WERI-Rb-1 (cell line): ENCODE results near the gene SAT1.

Experiments
- DNase-seq: peaks from one replicate; pipeline ENCODE4 v3.0.0-alpha.2; 2020
- H3K27ac ChIP-seq: fragments of 250-450 bp; sonication (Bioruptor Pico); 2 replicates; pipeline ENCODE4 v1.5.1; 2020; ENCODE audit warnings: mild to moderate bottlenecking, moderate library complexity
- H3K27me3 ChIP-seq: fragments of 250-450 bp; sonication (Bioruptor Pico); 2 replicates; pipeline ENCODE4 v1.5.1; 2021; ENCODE audit warnings: mild to moderate bottlenecking, low read depth, moderate library complexity; ENCODE audit not compliant: insufficient read depth, severe bottlenecking
- H3K36me3 ChIP-seq: fragments of 250-450 bp; sonication (Bioruptor Pico); 2 replicates; pipeline ENCODE4 v1.5.1; 2020; ENCODE audit warnings: mild to moderate bottlenecking, moderate library complexity
- H3K4me3 ChIP-seq: 2 replicates; pipeline ENCODE4 v1.5.1; 2011; ENCODE audit warnings: low read depth, mild to moderate bottlenecking, control low read depth, low read length
- H3K9me3 ChIP-seq: fragments of 250-450 bp; sonication (Bioruptor Pico); 2 replicates; pipeline ENCODE4 v1.5.1; 2021; ENCODE audit warnings: mild to moderate bottlenecking, moderate library complexity; ENCODE audit not compliant: severe bottlenecking
- TF ChIP-seq, protein P1 (sequence below): IDR thresholded peaks from 2 replicates; pipeline ENCODE4 v1.5.1; 2011; ENCODE audit warnings: low read depth, mild to moderate bottlenecking, control low read depth, inconsistent platforms, low read length

SAT1 gene

DNA sequence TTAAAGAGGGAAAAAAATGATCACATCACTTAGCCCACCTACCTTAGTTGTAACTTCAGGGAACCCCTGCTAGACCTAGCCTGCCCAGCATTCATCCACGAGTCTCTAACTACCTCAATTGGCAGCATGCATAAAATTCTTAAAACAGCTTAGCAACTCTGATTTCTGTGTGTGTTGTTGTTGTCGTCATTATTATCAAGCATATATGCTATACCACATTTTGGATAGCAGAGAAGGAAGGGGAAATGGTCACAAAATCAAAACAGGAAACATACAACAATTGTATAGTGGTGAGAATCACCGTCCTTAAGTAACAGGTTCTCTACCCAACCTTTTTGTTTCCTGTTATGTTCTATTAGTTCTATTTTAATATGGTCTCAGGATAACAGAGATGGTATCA, 37.2 kb upstream of the SAT1 start:
- Histone ChIP-seq H3K36me3 (no peaks in the 10 kb centered on the region), H3K27me3 (peaks cover 6% of the 10 kb centered on the region), H3K4me3 (no peak overlapping the region), H3K9me3 (no peaks in the 10 kb centered on the region), H3K27ac (no peak overlapping the region)
- no peak for DNase-seq
- TF ChIP-seq, protein P1, sequence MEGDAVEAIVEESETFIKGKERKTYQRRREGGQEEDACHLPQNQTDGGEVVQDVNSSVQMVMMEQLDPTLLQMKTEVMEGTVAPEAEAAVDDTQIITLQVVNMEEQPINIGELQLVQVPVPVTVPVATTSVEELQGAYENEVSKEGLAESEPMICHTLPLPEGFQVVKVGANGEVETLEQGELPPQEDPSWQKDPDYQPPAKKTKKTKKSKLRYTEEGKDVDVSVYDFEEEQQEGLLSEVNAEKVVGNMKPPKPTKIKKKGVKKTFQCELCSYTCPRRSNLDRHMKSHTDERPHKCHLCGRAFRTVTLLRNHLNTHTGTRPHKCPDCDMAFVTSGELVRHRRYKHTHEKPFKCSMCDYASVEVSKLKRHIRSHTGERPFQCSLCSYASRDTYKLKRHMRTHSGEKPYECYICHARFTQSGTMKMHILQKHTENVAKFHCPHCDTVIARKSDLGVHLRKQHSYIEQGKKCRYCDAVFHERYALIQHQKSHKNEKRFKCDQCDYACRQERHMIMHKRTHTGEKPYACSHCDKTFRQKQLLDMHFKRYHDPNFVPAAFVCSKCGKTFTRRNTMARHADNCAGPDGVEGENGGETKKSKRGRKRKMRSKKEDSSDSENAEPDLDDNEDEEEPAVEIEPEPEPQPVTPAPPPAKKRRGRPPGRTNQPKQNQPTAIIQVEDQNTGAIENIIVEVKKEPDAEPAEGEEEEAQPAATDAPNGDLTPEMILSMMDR: no peak

DNA sequence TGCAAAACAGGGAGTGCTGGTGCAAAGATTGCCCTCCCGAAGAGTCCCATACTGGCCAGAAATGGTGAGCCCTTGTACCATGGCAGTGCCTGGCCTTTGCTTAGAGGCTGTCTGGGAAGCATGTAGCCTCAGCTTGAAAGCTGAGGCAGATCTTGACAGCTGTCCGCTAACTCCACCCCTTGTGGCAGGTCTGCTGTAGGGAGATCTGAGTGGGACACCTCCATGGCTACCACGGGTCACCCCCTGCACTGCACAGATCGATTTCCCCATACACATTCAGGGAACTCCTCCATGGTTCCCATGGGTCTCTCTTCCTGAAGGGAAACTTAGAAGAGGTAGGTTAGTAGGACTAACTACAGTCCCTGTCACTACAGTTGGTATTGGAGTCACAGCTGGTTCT, 33.8 kb upstream of the SAT1 start:
- H3K9me3 ChIP-seq: no peaks in the 10 kb centered on the region
- TF ChIP-seq, protein P1: no peak
- no peaks in the 10 kb centered on the region for H3K36me3 ChIP-seq
- H3K27ac ChIP-seq: no peak overlapping the region
- no peak overlapping the region for H3K4me3 ChIP-seq
- H3K27me3 ChIP-seq: peaks cover 5% of the 10 kb centered on the region
- DNase-seq: no peak

- no peak for DNase-seq
- no peaks in the 10 kb centered on the region for H3K9me3 ChIP-seq
- no peak overlapping the region for H3K27ac ChIP-seq
- H3K36me3 ChIP-seq: no peaks in the 10 kb centered on the region
- H3K4me3 ChIP-seq: no peak overlapping the region
- TF ChIP-seq, protein P1: no peak
- H3K27me3 ChIP-seq: peaks cover 5% of the 10 kb centered on the region
Observed at GRCh38 chrX:23749576-23749975, 33.4 kb upstream of the SAT1 start.

GRCh38 chrX:23752740-23753415, 30.1 kb upstream of the SAT1 start:
- Histone ChIP-seq H3K27me3 (peaks cover 10% of the 10 kb centered on the region), H3K27ac (no peak overlapping the region), H3K36me3 (no peaks in the 10 kb centered on the region), H3K9me3 (no peaks in the 10 kb centered on the region), H3K4me3 (no peak overlapping the region)
- DNase-seq: no peak
- TF ChIP-seq, protein P1: no peak

- TF ChIP-seq, protein P1: no peak
- H3K4me3 ChIP-seq: no peak overlapping the region
- H3K9me3 ChIP-seq: no peaks in the 10 kb centered on the region
- DNase-seq: no peak
- H3K36me3 ChIP-seq: no peaks in the 10 kb centered on the region
- H3K27me3 ChIP-seq: peaks cover 8% of the 10 kb centered on the region
- H3K27ac ChIP-seq: no peak overlapping the region
Observed at GRCh38 chrX:23754664-23755063, 28.3 kb upstream of the SAT1 start.

- H3K36me3 ChIP-seq: no peaks in the 10 kb centered on the region
- peak; percentile 57 for DNase-seq
- TF ChIP-seq, protein P1: peak; percentile 53
- no peaks in the 10 kb centered on the region for H3K9me3 ChIP-seq
- H3K27me3 ChIP-seq: peaks cover 8% of the 10 kb centered on the region
- H3K27ac ChIP-seq: no peak overlapping the region
- no peak overlapping the region for H3K4me3 ChIP-seq
Observed at GRCh38 chrX:23756165-23756564, 26.8 kb upstream of the SAT1 start.
